ENCODE data around the gene SERPINB11.
"Not testable (repeated sequence)": the region's sequence is repeated elsewhere in the genome, so short reads cannot be mapped to it uniquely, and the experiment has no call there.

Gene SERPINB11

DNA sequence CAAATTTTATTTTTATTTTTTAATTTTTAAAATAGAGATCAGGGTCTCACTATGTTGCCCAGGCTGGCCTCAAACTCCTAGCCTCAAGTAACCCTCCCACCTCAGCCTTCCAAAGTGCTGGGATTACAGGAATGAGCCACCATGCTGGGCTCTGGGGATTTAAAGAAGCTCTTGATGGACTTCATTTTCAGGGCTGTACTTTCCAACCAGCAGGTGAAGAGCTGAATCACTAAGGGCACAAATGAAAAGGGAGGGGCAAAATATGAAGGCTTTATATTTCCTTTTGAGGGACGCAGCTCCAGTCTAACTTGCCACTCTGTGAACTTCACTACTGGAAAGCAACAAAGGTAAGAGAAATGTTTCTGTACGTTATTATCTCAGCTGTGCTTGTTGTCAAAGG is at the start of gene SERPINB11:
SERPINB11 (plus strand) TSS at position 301 of the 400 bp plus-strand sequence. CDS start 7,234 bp downstream, outside the sequence.
- DNase-seq (ENCODE audit: low read depth in 3 of 3), result no peak

- DNase-seq (ENCODE audit: low read depth in 3 of 3), result not testable (repeated sequence)
These were observed 43.8 kb upstream of the SERPINB11 start for GRCh38 chr18:63658920-63659319.

GRCh38 chr18:63661750-63662149 is 41.0 kb upstream of the SERPINB11 start, which contains the start of gene SERPINB3:
TSS of gene SERPINB3 (minus strand) at chr18:63661893. CDS start at chr18:63661216, 677 bp downstream.
- DNase-seq (ENCODE audit: low read depth in 3 of 3), result not testable (repeated sequence)

- DNase-seq (ENCODE audit: low read depth in 3 of 3), result no peak
These were observed 38.2 kb upstream of the SERPINB11 start for GRCh38 chr18:63664571-63664970.

- no peak for DNase-seq (ENCODE audit: low read depth in 3 of 3)
These were observed 26.0 kb upstream of the SERPINB11 start for GRCh38 chr18:63676526-63677323.

DNA sequence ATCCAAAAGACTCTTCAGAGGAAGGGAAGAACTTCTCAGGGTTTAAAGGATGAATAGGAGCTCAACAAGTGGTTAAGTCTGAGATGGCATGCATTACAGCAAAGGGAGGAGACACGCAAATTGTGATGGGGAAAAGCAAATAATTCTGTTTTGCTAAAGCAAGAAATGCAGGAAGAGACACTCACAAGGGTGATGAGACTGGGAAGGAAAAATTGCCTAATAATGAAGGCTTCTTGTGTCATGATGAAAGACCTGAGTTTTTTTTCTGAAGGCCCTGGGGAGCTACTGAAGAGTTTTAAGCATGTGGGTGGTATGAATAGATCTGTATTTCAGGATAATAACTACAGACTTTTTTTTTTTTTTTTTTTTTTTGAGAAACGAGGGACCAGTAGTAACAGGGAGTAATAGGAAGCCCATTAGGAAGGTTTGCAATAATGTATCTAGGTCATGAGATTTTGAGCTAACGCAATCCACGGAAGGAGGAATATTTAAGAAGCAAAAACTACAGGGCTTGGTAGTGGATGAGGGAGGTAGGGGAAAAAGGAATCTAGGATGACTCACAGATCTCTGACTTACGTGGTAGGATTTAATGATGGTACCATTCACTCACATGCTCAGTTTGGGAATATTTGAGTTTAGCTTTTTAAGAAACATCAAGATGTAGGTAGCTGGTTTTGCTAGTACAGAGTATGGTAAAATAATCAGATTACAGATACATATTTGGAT is 25.1 kb upstream of the SERPINB11 start:
- DNase-seq (ENCODE audit: low read depth in 3 of 3), result no peak

GRCh38 chr18:63679820-63680606 is 22.7 kb upstream of the SERPINB11 start:
- DNase-seq (ENCODE audit: low read depth in 3 of 3), result no peak

GRCh38 chr18:63681449-63682340 is 21.1 kb upstream of the SERPINB11 start:
- no peak for DNase-seq (ENCODE audit: low read depth in 3 of 3)

- DNase-seq (ENCODE audit: low read depth in 3 of 3), result no peak
These were observed 19.6 kb upstream of the SERPINB11 start for GRCh38 chr18:63683152-63683551.

GRCh38 chr18:63683890-63684289 is 18.9 kb upstream of the SERPINB11 start:
- DNase-seq (ENCODE audit: low read depth in 3 of 3), result no peak

GRCh38 chr18:63684718-63685117 is 18.0 kb upstream of the SERPINB11 start:
- DNase-seq (ENCODE audit: low read depth in 3 of 3), result no peak

GRCh38 chr18:63686871-63687270 is 15.9 kb upstream of the SERPINB11 start:
- no peak for DNase-seq (ENCODE audit: low read depth in 3 of 3)

- DNase-seq (ENCODE audit: low read depth in 3 of 3), result no peak
These were observed 13.7 kb upstream of the SERPINB11 start for GRCh38 chr18:63689064-63689463.

- DNase-seq (ENCODE audit: low read depth in 3 of 3), result no peak
These were observed 5.6 kb upstream of the SERPINB11 start for GRCh38 chr18:63697097-63697660.

GRCh38 chr18:63700501-63700900 is 2.3 kb upstream of the SERPINB11 start:
- DNase-seq (ENCODE audit: low read depth in 3 of 3), result no peak

DNA sequence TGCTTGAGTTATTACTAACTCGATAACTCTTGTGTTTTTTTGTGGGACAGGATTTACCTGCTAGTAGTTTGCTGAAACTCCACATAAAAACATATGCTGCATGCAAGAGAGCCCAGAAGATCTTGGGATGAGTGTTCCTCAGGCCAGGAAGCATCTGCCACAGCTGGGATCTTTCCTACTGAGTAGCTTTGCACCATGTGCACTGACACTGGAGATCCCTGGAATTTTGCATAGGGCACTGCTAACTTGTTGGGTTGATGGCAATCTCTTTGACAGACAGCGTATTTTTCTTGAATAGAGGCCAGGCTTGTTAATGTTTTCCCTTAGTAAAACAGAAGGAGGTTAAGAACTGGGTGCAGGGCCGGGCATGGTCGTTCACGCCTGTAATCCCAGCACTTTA is 808 bp upstream of the SERPINB11 start:
- no peak for DNase-seq (ENCODE audit: low read depth in 3 of 3)

GRCh38 chr18:63705401-63705800 is 2.6 kb downstream of the SERPINB11 start:
- no peak for DNase-seq (ENCODE audit: low read depth in 3 of 3)

DNA sequence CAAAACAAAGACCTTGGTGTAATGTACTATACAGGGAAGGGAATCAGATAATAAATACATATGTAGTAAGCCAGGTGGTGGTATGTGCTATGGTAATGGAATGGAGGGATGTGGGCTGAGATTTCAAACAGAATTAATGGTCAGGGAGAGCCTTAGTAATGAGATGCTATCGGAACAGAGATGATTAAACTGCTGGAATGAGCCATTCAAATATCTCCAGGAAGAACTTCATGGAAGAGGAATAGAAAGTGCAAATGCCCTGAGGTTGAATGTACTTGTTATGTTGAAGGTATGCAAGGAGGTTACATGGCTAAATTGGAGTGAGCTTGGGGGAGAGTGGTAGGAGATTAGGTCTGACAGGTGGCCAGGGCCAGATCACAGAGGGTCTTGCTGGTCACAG is 5.1 kb downstream of the SERPINB11 start:
- no peak for DNase-seq (ENCODE audit: low read depth in 3 of 3)

- DNase-seq (ENCODE audit: low read depth in 3 of 3), result no peak
These were observed 5.9 kb downstream of the SERPINB11 start for GRCh38 chr18:63708650-63709049.

DNA sequence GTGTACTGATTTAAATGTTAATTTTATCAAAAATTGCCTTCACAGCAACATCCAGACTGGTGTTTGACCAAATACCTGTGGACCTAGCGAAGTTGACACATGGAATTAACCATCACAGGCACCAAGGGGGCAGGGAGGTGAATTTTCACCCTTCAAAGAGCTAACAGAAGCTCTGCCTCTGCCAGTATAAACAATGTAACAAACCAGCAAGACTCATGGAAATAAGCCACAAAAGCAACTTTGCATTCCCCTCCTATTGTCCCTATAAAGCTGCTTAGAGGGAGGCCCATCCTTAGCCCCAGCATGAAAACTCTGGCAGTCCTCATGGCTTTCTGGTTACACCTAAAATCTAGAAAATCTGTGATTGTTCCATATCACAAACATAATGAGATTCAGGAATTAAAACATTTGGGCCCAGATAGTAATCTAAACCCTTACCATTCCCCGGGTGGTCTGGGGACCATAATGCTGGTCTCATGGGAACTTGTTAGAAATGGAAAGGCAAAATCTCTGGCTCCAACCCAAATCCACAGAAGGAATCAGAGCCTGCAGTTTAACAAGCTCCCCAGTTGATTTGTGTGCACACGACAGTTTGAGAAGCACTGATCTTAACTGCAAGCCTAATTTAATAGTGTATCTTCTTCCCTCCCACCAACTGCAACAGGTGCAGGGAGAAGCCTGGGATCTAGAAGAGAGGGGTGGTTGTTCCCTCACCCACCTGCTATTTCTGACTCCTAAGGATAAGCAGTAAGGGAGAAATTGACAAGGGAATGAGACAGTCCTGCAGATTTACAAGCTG is 23.1 kb downstream of the SERPINB11 start:
- no peak for DNase-seq (ENCODE audit: low read depth in 3 of 3)
